HEK293 (cell line): Measurements from ENCODE around the gene TAOK3.
"Not testable (repeated sequence)": the region's sequence is repeated elsewhere in the genome, so short reads cannot be mapped to it uniquely, and the experiment has no call there.

Experiments
- CTCF ChIA-PET: fragments of 350-600 bp; formaldehyde crosslinking; extraction: SDS; loops from one replicate; lab custom pipeline; 2021; ENCODE audit warnings: antibody characterized with exemption; lab: Yijun Ruan, JAX
- POLR2A ChIA-PET: fragments of 300-600 bp; formaldehyde crosslinking; extraction: SDS; loops from one replicate; lab custom pipeline; 2020; ENCODE audit warnings: antibody characterized with exemption, inconsistent platforms; lab: Yijun Ruan, JAX
- H3K27ac ChIP-seq: fragments of 200-500 bp; sonication (Bioruptor generic); 2 replicates; pipeline ENCODE4 v1.5.1; 2014; ENCODE audit warnings: low read depth, low read length, control low read depth, inconsistent platforms; ENCODE audit errors: extremely low read depth
- H3K36me3 ChIP-seq, 2 experiments: fragments of 200-500 bp in 1 of 2; sonication (Bioruptor generic) in 1 of 2; 1 replicate in 1 of 2; 2 replicates in 1 of 2; pipeline ENCODE4 v1.5.1; 2014 to 2017; ENCODE audit warnings: inconsistent platforms in 2 of 2, low read length in 2 of 2; ENCODE audit not compliant: control insufficient read depth in 2 of 2, insufficient read depth in 1 of 2
- H3K4me1 ChIP-seq: fragments of 200-500 bp; sonication (Bioruptor generic); 2 replicates; pipeline ENCODE4 v1.5.1; 2014; ENCODE audit warnings: mild to moderate bottlenecking, low read length, inconsistent platforms; ENCODE audit not compliant: control insufficient read depth, insufficient read depth
- H3K4me3 ChIP-seq: 2 replicates; pipeline ENCODE4 v1.5.1; 2011; ENCODE audit warnings: low read depth, mild to moderate bottlenecking, control low read depth, low read length, moderate library complexity
- H3K9me3 ChIP-seq: fragments of 200-500 bp; sonication (Bioruptor generic); 2 replicates; pipeline ENCODE4 v1.5.1; 2014; ENCODE audit warnings: low read depth, low read length, inconsistent platforms; ENCODE audit not compliant: control insufficient read depth, insufficient read depth
- BCL11B ChIP-seq: fragments of 450-650 bp; formaldehyde crosslinking; IDR thresholded peaks from 2 replicates; pipeline ENCODE4 v1.5.1; 2016; ENCODE audit warnings: low read depth, missing biosample characterization, missing genetic modification characterization
- CTCF ChIP-seq: fragments of 450-650 bp; formaldehyde crosslinking; IDR thresholded peaks from 2 replicates; pipeline ENCODE4 v1.5.1; 2016; ENCODE audit warnings: missing biosample characterization, missing genetic modification characterization
- EGR2 ChIP-seq: fragments of 450-650 bp; formaldehyde crosslinking; IDR thresholded peaks from 2 replicates; pipeline ENCODE4 v1.5.1; 2016; ENCODE audit warnings: low read depth, missing biosample characterization, missing genetic modification characterization
- HIC1 ChIP-seq: fragments of 450-650 bp; formaldehyde crosslinking; IDR thresholded peaks from 2 replicates; pipeline ENCODE4 v1.5.1; 2016; ENCODE audit warnings: missing biosample characterization, missing genetic modification characterization
- MZF1 ChIP-seq: fragments of 450-650 bp; formaldehyde crosslinking; IDR thresholded peaks from 2 replicates; pipeline ENCODE4 v1.5.1; 2017; ENCODE audit warnings: missing biosample characterization, missing genetic modification characterization, borderline replicate concordance
- OVOL3 ChIP-seq: fragments of 450-650 bp; formaldehyde crosslinking; IDR thresholded peaks from 2 replicates; pipeline ENCODE4 v1.5.1; 2016; ENCODE audit warnings: missing biosample characterization, missing genetic modification characterization
- ZBTB1 ChIP-seq: fragments of 450-650 bp; formaldehyde crosslinking; IDR thresholded peaks from 2 replicates; pipeline ENCODE4 v1.5.1; 2016; ENCODE audit warnings: missing biosample characterization, missing genetic modification characterization
- ZNF2 ChIP-seq: fragments of 450-650 bp; formaldehyde crosslinking; IDR thresholded peaks from 2 replicates; pipeline ENCODE4 v1.5.1; 2016; ENCODE audit warnings: missing biosample characterization, missing genetic modification characterization
- ZNF366 ChIP-seq: fragments of 450-650 bp; formaldehyde crosslinking; conservative IDR thresholded peaks from 2 replicates; pipeline ENCODE4 v1.5.1; 2016; ENCODE audit warnings: missing biosample characterization, missing genetic modification characterization
- ZNF48 ChIP-seq: fragments of 450-650 bp; formaldehyde crosslinking; IDR thresholded peaks from 2 replicates; pipeline ENCODE4 v1.5.1; 2016; ENCODE audit warnings: missing biosample characterization, missing genetic modification characterization
- ZNF514 ChIP-seq: fragments of 450-650 bp; formaldehyde crosslinking; IDR thresholded peaks from 2 replicates; pipeline ENCODE4 v1.5.1; 2016; ENCODE audit warnings: missing biosample characterization, missing genetic modification characterization
- ZNF555 ChIP-seq: fragments of 450-650 bp; formaldehyde crosslinking; conservative IDR thresholded peaks from 2 replicates; pipeline ENCODE4 v1.5.1; 2017; ENCODE audit warnings: missing biosample characterization, mild to moderate bottlenecking, missing genetic modification characterization, inconsistent platforms
- ZNF558 ChIP-seq: fragments of 450-650 bp; formaldehyde crosslinking; IDR thresholded peaks from 2 replicates; pipeline ENCODE4 v1.5.1; 2016; ENCODE audit warnings: missing biosample characterization, missing genetic modification characterization
- ZNF561 ChIP-seq: fragments of 450-650 bp; IDR thresholded peaks from 2 replicates; pipeline ENCODE4 v1.5.1; 2018; ENCODE audit warnings: missing biosample characterization, missing genetic modification characterization, borderline replicate concordance
- ZNF610 ChIP-seq: fragments of 450-650 bp; formaldehyde crosslinking; IDR thresholded peaks from 2 replicates; pipeline ENCODE4 v1.5.1; 2016; ENCODE audit warnings: missing biosample characterization, missing genetic modification characterization, borderline replicate concordance
- ZNF645 ChIP-seq: fragments of 450-650 bp; formaldehyde crosslinking; IDR thresholded peaks from 2 replicates; pipeline ENCODE4; 2016; ENCODE audit warnings: missing biosample characterization, missing genetic modification characterization
- ZNF791 ChIP-seq: fragments of 450-650 bp; formaldehyde crosslinking; IDR thresholded peaks from 2 replicates; pipeline ENCODE4 v1.5.1; 2016; ENCODE audit warnings: missing biosample characterization, missing genetic modification characterization
- TF ChIP-seq, protein P1 (sequence below): fragments of 450-650 bp; formaldehyde crosslinking; IDR thresholded peaks from 2 replicates; pipeline ENCODE4 v1.5.1; 2016; ENCODE audit warnings: missing biosample characterization, missing genetic modification characterization

Gene TAOK3

GRCh38 chr12:118409834-118410233 is 37.1 kb upstream of the TAOK3 start:
- Histone ChIP-seq H3K4me1 (no peaks in the 10 kb centered on the region), H3K4me3 (no peak overlapping the region), H3K36me3 (peaks cover 26 to 77% of the 10 kb centered on the region in 2 experiments), H3K9me3 (no peaks in the 10 kb centered on the region), H3K27ac (no peak overlapping the region)
- ChIA-PET POLR2A (no interaction called here), CTCF (interaction anchor here (0.7 kb wide), 1 partner anchor 1003 kb away, joined by 3 read pairs; no protein-coding TSS in a partner anchor)
- TF ChIP-seq ZNF366 (tag by site-specific recombination) = no peak
- no peak for TF ChIP-seq BCL11B
- TF ChIP-seq ZNF558 (tag by site-specific recombination) = no peak
- no peak for TF ChIP-seq ZNF514 (tag by site-specific recombination)
- TF ChIP-seq EGR2 (tag by site-specific recombination) = no peak
- no peak for TF ChIP-seq ZNF610
- TF ChIP-seq MZF1 = no peak
- TF ChIP-seq HIC1 (tag by site-specific recombination) = no peak
- TF ChIP-seq ZNF561 (tag by site-specific recombination) = no peak
- TF ChIP-seq ZNF48 = no peak
- TF ChIP-seq ZNF555 (tag by site-specific recombination) = no peak
- TF ChIP-seq ZNF645 = no peak
- no peak for TF ChIP-seq ZBTB1 (tag by site-specific recombination)
- no peak for TF ChIP-seq CTCF (tag by site-specific recombination)
- TF ChIP-seq ZNF2 (tag by site-specific recombination) = no peak
- no peak for TF ChIP-seq ZNF791 (tag by site-specific recombination)
- no peak for TF ChIP-seq OVOL3 (tag by site-specific recombination)
- TF ChIP-seq, protein P1, sequence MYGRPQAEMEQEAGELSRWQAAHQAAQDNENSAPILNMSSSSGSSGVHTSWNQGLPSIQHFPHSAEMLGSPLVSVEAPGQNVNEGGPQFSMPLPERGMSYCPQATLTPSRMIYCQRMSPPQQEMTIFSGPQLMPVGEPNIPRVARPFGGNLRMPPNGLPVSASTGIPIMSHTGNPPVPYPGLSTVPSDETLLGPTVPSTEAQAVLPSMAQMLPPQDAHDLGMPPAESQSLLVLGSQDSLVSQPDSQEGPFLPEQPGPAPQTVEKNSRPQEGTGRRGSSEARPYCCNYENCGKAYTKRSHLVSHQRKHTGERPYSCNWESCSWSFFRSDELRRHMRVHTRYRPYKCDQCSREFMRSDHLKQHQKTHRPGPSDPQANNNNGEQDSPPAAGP (tag by site-specific recombination) = no peak
- TF ChIP-seq, all 188 proteins: peak for 0

- H3K4me1 ChIP-seq, H3K4me3 ChIP-seq, H3K27ac ChIP-seq, H3K9me3 ChIP-seq: not testable (repeated sequence)
- H3K36me3 ChIP-seq = peaks cover 24 to 72% of the 10 kb centered on the region in 2 experiments
- POLR2A ChIA-PET = interaction anchor here (0.6 kb wide), 1 partner anchor 788 kb away, joined by 3 read pairs; no protein-coding TSS in a partner anchor
- CTCF ChIA-PET = interaction anchor here (0.6 kb wide), 1 partner anchor 49 kb away, joined by 4 read pairs; no protein-coding TSS in a partner anchor
These were observed 35.5 kb upstream of the TAOK3 start for GRCh38 chr12:118408241-118408640.
